IPS-18c (cell line): ENCODE data around the gene PTPRD.

ENCODE experiments used
- H3K4me3 ChIP-seq: 2 replicates; pipeline ENCODE4 v1.7.0; 2013; ENCODE audit warnings: low read depth, mild to moderate bottlenecking, low read length, moderate library complexity; ENCODE audit not compliant: insufficient read depth
- H3K9me3 ChIP-seq: one replicate; pipeline ENCODE4 v1.6.1; 2013; ENCODE audit warnings: mild to moderate bottlenecking, low read length, moderate library complexity; ENCODE audit not compliant: control insufficient read depth, insufficient read depth

The PTPRD gene

DNA sequence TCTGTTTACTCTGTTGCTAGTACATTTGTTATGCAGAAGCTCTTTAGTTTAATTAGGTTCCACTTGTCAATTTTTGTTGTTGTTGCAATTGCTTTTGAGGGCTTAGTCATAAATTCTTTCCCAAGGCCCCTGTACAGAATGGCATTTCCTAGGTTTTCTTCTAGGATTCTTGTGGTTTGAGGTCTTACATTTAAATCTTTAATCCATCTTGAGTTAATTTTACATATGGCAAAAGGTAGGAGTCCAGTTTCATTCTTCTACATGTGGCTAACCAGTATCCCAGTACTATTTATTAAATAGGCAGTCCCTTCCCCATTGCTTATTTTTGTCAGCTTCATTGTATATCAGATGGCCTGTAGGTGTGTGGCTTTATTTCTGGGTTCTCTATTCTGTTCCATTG lies 792.4 kb downstream of the PTPRD start:
- H3K4me3 ChIP-seq = no peak overlapping the region
- H3K9me3 ChIP-seq = no peaks in the 10 kb centered on the region

DNA sequence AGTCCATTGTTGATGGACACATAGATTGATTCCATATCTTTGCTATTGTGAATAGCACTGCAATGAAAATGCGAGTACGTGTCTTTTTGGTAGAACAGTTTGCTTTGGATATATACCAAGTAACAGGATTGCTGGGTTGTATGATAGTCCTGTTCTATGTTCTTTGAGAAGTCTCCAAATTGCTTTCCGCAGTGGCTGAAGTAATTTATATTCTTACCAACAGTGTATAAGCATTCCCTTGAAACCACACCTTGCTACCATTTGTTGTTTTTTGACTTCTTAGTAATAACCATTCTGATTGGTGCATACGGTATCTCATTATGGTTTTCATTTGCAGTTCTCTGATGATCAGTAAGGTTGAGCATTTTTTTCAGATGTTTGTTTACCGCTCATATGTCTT lies 792.9 kb downstream of the PTPRD start:
- H3K4me3 ChIP-seq = no peak overlapping the region
- H3K9me3 ChIP-seq = no peaks in the 10 kb centered on the region

DNA sequence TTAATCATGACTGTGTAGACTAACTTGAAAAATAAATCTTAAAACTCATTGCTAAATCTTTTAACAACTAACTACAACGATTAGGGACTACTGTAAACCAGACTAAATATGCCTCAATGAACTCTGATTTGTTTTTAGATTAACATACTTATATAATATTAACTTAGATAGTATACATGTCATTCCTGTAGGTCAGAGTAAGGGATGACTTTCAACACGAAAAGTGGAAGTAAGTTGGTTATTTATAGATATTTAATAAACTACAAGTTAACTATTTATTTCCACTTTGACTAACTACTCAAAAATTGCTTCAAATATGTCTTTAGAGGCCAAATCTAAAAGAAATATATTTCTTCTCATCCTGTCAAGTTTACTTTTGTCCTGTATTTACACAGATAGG lies 795.6 kb downstream of the PTPRD start:
- Histone ChIP-seq H3K4me3 (no peak overlapping the region), H3K9me3 (no peaks in the 10 kb centered on the region)

GRCh38 chr9:9804109-9804508 lies 808.7 kb downstream of the PTPRD start:
- Histone ChIP-seq H3K4me3 (no peak overlapping the region), H3K9me3 (no peaks in the 10 kb centered on the region)

DNA sequence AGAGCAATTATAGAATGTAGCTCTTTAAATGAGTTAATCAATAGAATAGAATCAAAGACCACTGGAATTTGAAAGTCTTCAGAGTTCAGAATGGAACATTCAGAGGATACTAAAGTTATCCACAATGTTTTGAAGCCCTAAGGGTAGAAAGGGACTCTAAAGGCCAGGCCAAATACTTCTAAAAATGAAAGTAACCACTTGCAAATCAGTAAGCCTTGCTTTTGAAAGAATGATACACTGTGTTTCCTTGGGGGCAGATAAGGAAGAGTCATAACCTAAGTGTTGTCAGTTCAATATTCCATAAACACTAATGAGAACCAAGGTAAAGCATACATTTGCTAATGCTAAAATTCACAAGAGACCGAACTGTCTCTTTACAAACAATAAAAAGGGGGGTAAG lies 813.5 kb downstream of the PTPRD start:
- no peak overlapping the region for H3K4me3 ChIP-seq
- H3K9me3 ChIP-seq = no peaks in the 10 kb centered on the region

DNA sequence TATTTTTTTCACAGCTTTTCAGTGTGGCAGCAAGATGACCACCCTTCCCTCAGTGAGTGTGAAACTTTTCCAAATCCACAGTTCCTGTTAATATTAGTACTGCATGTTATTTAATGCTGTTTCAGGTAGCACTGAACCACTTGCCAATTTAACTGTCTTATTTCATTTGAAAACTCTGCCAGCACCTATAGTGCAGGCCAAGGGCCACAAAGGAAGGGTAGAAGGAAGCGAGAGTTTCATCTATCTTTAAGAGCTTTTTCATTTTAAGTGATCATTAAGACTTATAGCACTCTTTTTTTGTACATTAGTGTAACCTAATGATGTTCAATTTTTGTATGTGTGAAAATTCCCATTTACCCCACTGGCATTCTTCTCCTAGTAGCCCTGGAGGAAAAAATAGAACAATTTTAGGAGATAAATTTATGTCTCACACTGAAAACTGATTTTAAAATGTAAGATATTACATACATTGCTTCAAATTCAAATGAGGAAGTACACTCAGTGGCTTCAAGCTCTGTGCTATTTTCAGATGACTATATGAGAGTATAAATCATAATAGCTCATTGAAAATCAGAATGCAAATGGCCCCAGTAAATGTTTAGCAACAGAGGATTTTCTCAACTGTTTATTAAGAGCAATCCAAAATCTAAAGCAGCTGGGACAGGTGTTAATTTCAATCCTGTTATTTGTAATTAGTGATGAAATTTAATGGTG lies 820.5 kb downstream of the PTPRD start:
- Histone ChIP-seq H3K4me3 (no peak overlapping the region), H3K9me3 (no peaks in the 10 kb centered on the region)

GRCh38 chr9:9791611-9792010 lies 821.2 kb downstream of the PTPRD start:
- H3K4me3 ChIP-seq = no peak overlapping the region
- H3K9me3 ChIP-seq = no peaks in the 10 kb centered on the region

- Histone ChIP-seq H3K4me3 (no peak overlapping the region), H3K9me3 (no peaks in the 10 kb centered on the region)
Observed at GRCh38 chr9:9790216-9790872, 822.5 kb downstream of the PTPRD start.

DNA sequence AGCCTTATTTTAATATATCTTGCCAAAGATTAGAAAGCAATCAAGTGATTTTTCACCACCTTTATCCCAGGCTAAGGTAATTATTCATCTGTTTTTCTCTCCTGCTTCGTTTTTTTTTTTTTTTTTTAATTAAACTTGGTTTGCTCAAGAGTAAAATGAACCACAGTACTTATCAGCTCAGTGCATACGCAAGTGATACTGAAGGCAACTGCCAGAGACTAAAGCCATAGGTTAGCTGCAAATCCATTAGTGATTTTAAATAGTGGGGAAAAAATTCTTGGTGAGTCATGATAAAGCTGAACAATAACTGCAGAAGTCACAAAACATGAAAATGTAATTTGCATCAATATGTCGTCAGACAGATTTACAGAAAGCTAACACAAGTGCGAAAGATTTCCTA lies 829.1 kb downstream of the PTPRD start:
- Histone ChIP-seq H3K9me3 (no peaks in the 10 kb centered on the region), H3K4me3 (no peak overlapping the region)

GRCh38 chr9:9783211-9783610 lies 829.6 kb downstream of the PTPRD start:
- Histone ChIP-seq H3K9me3 (no peaks in the 10 kb centered on the region), H3K4me3 (no peak overlapping the region)

- H3K9me3 ChIP-seq = no peaks in the 10 kb centered on the region
- no peak overlapping the region for H3K4me3 ChIP-seq
Observed at GRCh38 chr9:9778293-9778692, 834.5 kb downstream of the PTPRD start.

DNA sequence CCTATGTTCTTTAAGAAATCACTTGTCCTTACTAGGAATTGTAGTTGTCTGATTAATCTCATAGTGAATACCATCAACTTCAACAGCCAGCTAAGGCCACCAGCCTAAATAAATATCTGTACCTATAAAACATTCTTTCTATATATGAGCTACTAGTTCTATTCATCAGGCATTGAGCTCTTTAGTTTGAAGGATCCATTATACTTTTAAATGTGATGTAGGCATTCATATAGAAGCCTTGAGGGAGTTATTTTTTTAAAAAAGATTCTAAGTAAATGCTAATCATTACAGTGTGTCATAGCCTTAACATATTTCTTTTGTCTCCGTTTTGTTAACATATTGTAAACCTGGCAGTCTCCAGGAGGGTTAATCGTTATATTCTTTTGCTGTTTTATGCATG lies 838.3 kb downstream of the PTPRD start:
- Histone ChIP-seq H3K9me3 (no peaks in the 10 kb centered on the region), H3K4me3 (no peak overlapping the region)

DNA sequence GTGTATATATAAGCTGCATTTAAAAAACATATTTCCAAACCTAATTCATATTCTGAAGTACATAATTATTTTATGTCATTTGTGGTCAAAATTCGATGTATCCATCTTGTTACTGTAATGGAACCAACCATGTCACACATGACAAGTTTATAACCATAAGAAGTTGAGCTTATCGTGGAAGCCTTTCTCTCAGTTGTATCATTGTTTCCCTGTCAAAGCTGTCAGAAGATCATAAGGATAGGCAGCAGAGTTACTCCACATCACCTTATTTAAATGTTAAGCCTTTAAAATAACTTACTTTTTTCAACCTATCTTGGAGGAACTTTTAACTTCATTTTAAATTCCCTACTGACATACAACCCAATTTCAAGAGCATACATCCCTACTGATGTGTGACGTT lies 841.5 kb downstream of the PTPRD start:
- Histone ChIP-seq H3K9me3 (no peaks in the 10 kb centered on the region), H3K4me3 (no peak overlapping the region)

GRCh38 chr9:9764821-9765220 lies 848.0 kb downstream of the PTPRD start:
- Histone ChIP-seq H3K4me3 (no peak overlapping the region), H3K9me3 (no peaks in the 10 kb centered on the region)

GRCh38 chr9:9754186-9754585 lies 858.6 kb downstream of the PTPRD start:
- Histone ChIP-seq H3K4me3 (no peak overlapping the region), H3K9me3 (no peaks in the 10 kb centered on the region)

DNA sequence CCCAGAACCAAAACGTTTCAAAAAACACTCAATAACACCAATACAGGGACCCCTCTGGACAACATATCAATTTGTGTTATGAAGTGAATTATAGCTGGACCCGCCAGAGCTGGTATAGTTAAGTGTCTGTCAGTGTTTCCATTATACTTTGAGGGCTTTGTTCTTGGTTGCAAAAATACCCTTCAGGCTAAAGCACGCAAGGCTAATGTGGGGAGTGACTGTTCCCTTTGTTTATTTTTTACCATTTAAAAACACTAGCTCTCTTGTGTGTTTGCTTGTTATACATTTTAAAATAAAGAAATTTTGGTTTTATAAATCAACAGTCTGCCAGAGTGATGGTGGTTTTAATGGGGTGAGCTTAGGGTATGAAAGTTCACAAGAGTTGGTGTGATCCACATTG lies 859.5 kb downstream of the PTPRD start:
- H3K4me3 ChIP-seq = no peak overlapping the region
- no peaks in the 10 kb centered on the region for H3K9me3 ChIP-seq

GRCh38 chr9:9752722-9753121 lies 860.1 kb downstream of the PTPRD start:
- no peaks in the 10 kb centered on the region for H3K9me3 ChIP-seq
- H3K4me3 ChIP-seq = no peak overlapping the region

DNA sequence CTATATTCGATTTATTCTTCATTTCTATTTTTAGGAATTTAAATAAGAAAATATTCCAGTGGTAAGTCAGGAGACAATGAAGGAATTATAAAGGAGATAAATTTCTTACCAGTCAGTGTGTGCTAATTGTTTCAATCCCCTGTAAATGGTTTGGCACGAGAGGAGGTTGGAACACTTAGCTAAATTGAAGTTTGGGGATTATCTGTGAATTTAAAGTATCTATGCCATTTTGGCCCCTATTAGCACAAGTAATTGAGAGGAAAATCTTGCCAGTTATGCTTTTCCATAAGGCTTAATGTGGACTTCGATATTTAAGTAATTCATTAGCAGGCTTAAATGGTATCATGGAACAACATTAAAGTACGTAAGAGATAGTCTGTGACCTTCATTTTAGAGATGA lies 860.8 kb downstream of the PTPRD start:
- H3K9me3 ChIP-seq = no peaks in the 10 kb centered on the region

GRCh38 chr9:9750719-9751118 lies 862.1 kb downstream of the PTPRD start:
- no peaks in the 10 kb centered on the region for H3K9me3 ChIP-seq
- H3K4me3 ChIP-seq = no peak overlapping the region

More for the DNA sequence above, 860.8 kb downstream of the PTPRD start:
- no peak overlapping the region for H3K4me3 ChIP-seq
